H9 (cell line): ENCODE results near the gene OR6C76. TPM values are rescaled to one million over a fixed set of nuclear protein-coding genes. Genes with fewer than 3 reads are reported as not detected.
"Not testable (repeated sequence)": the region's sequence is repeated elsewhere in the genome, so short reads cannot be mapped to it uniquely, and the experiment has no call there.

ENCODE experiments used
- DNase-seq: peaks from one replicate; pipeline ENCODE4 v3.0.0-alpha.2; 2017
- H2AFZ ChIP-seq: one replicate; pipeline ENCODE4 v1.6.1; 2013; ENCODE audit warnings: mild to moderate bottlenecking, low read length, control low read depth, moderate library complexity
- H2AK5ac ChIP-seq: 2 replicates; pipeline ENCODE4 v1.6.1; 2013; ENCODE audit warnings: low read length, control low read depth, mixed read lengths; ENCODE audit not compliant: insufficient read length
- H2BK120ac ChIP-seq: one replicate; pipeline ENCODE4 v1.6.1; 2013; ENCODE audit warnings: low read depth, mild to moderate bottlenecking, low read length, control low read depth, inconsistent platforms; ENCODE audit not compliant: poor library complexity, severe bottlenecking
- H2BK12ac ChIP-seq: 2 replicates; pipeline ENCODE4 v1.6.1; 2013; ENCODE audit warnings: low read length, control low read depth, mixed read lengths, low read depth; ENCODE audit not compliant: insufficient read length
- H2BK15ac ChIP-seq: 2 replicates; pipeline ENCODE4 v1.6.1; 2013; ENCODE audit warnings: low read depth, low read length, control low read depth
- H2BK20ac ChIP-seq: one replicate; pipeline ENCODE4 v1.6.1; 2013; ENCODE audit warnings: low read depth, mild to moderate bottlenecking, low read length, control low read depth, inconsistent platforms; ENCODE audit not compliant: poor library complexity, severe bottlenecking
- H2BK5ac ChIP-seq: 2 replicates; pipeline ENCODE4 v1.6.1; 2013; ENCODE audit warnings: low read length, control low read depth, mixed read lengths; ENCODE audit not compliant: insufficient read length
- H3K14ac ChIP-seq: 2 replicates; pipeline ENCODE4 v1.6.1; 2013; ENCODE audit warnings: low read length, control low read depth; ENCODE audit not compliant: insufficient read depth
- H3K18ac ChIP-seq: 2 replicates; pipeline ENCODE4 v1.6.1; 2013; ENCODE audit warnings: low read depth, mild to moderate bottlenecking, mixed read lengths, low read length, control low read depth; ENCODE audit not compliant: insufficient read length
- H3K23ac ChIP-seq: 2 replicates; pipeline ENCODE4 v1.6.1; 2013; ENCODE audit warnings: low read length, control low read depth, mixed read lengths, low read depth; ENCODE audit not compliant: insufficient read length
- H3K23me2 ChIP-seq: 2 replicates; pipeline ENCODE4 v1.6.1; 2013; ENCODE audit warnings: low read depth, mild to moderate bottlenecking, mixed read lengths, low read length, control low read depth; ENCODE audit not compliant: insufficient read length, poor library complexity, severe bottlenecking
- H3K27ac ChIP-seq: 2 replicates; pipeline ENCODE4 v1.5.1; 2013; ENCODE audit warnings: low read length, control low read depth, mixed read lengths, low read depth; ENCODE audit not compliant: insufficient read length
- H3K27me3 ChIP-seq: 2 replicates; pipeline ENCODE4 v1.6.1; 2013; ENCODE audit warnings: low read length, control low read depth, inconsistent platforms; ENCODE audit not compliant: insufficient read depth
- H3K4ac ChIP-seq: 2 replicates; pipeline ENCODE4 v1.6.1; 2013; ENCODE audit warnings: low read depth, mild to moderate bottlenecking, control low read depth, inconsistent platforms, low read length, moderate library complexity
- H3K4me1 ChIP-seq: 2 replicates; pipeline ENCODE4 v1.6.1; 2013; ENCODE audit warnings: low read length, control low read depth, inconsistent platforms; ENCODE audit not compliant: insufficient read depth
- H3K4me2 ChIP-seq: 2 replicates; pipeline ENCODE4 v1.6.1; 2013; ENCODE audit warnings: low read length, control low read depth, mixed read lengths; ENCODE audit not compliant: insufficient read length, insufficient read depth
- H3K56ac ChIP-seq: 2 replicates; pipeline ENCODE4 v1.6.1; 2013; ENCODE audit warnings: low read depth, mild to moderate bottlenecking, mixed read lengths, low read length, control low read depth; ENCODE audit not compliant: insufficient read length
- H3K79me1 ChIP-seq: 2 replicates; pipeline ENCODE4 v1.6.1; 2013; ENCODE audit warnings: low read depth, mild to moderate bottlenecking, moderate library complexity, low read length, control low read depth, inconsistent platforms; ENCODE audit not compliant: insufficient read depth, poor library complexity, severe bottlenecking
- H3K79me2 ChIP-seq: 2 replicates; pipeline ENCODE4 v1.6.1; 2013; ENCODE audit warnings: low read length, control low read depth, inconsistent platforms; ENCODE audit not compliant: insufficient read depth
- H3K9ac ChIP-seq: 2 replicates; pipeline ENCODE4 v1.6.1; 2013; ENCODE audit warnings: low read length, control low read depth, mixed read lengths; ENCODE audit not compliant: insufficient read length; ENCODE audit errors: extremely low read depth
- H3K9me3 ChIP-seq: one replicate; pipeline ENCODE4 v1.6.1; 2013; ENCODE audit warnings: low read depth, low read length, inconsistent platforms; ENCODE audit not compliant: control insufficient read depth
- H3T11ph ChIP-seq: one replicate; pipeline ENCODE4 v1.6.1; 2013; ENCODE audit warnings: mild to moderate bottlenecking, low read length, control low read depth, inconsistent platforms
- H4K20me1 ChIP-seq: one replicate; pipeline ENCODE4 v1.6.1; 2013; ENCODE audit not compliant: control insufficient read depth, insufficient read length, insufficient read depth
- H4K5ac ChIP-seq: 2 replicates; pipeline ENCODE4 v1.6.1; 2013; ENCODE audit warnings: low read depth, mild to moderate bottlenecking, mixed read lengths, low read length, control low read depth; ENCODE audit not compliant: insufficient read length
- H4K8ac ChIP-seq: replicated peaks from 2 replicates; pipeline ENCODE4 v1.6.1; 2013; ENCODE audit warnings: low read length, control low read depth, mixed read lengths, low read depth; ENCODE audit not compliant: insufficient read length
- H4K91ac ChIP-seq: 2 replicates; pipeline ENCODE4 v1.6.1; 2013; ENCODE audit warnings: low read depth, mild to moderate bottlenecking, moderate library complexity, mixed read lengths, low read length, control low read depth; ENCODE audit not compliant: insufficient read length
- H3K27ac Mint-ChIP-seq, 3 experiments: 2 replicates in 2 of 3; 3 replicates in 1 of 3; pipeline ENCODE4 v1.8.0; 2020 to 2021; ENCODE audit warnings: mixed read lengths in 3 of 3, mild to moderate bottlenecking in 1 of 3, moderate library complexity in 1 of 3
- H3K27me3 Mint-ChIP-seq: 2 replicates; pipeline ENCODE4 v1.8.0; 2021; ENCODE audit warnings: low read depth, mild to moderate bottlenecking, moderate library complexity, mixed read lengths
- H3K36me3 Mint-ChIP-seq, 3 experiments: 2 replicates in 2 of 3; 3 replicates in 1 of 3; pipeline ENCODE4 v1.8.0; 2020 to 2021; ENCODE audit warnings: low read depth in 3 of 3, mixed read lengths in 3 of 3; ENCODE audit not compliant: insufficient read depth in 1 of 3
- H3K4me1 Mint-ChIP-seq, 2 experiments: 2 replicates each; pipeline ENCODE4 v1.8.0; 2020; ENCODE audit warnings: mixed read lengths in 2 of 2
- H3K4me3 Mint-ChIP-seq, 2 experiments: 2 replicates in 1 of 2; 3 replicates in 1 of 2; pipeline ENCODE4 v1.8.0; 2020 to 2021; ENCODE audit warnings: mild to moderate bottlenecking in 2 of 2, mixed read lengths in 2 of 2, moderate library complexity in 1 of 2
- H3K9me3 Mint-ChIP-seq, 2 experiments: 2 replicates in 1 of 2; 3 replicates in 1 of 2; pipeline ENCODE4 v1.8.0; 2020; ENCODE audit warnings: mild to moderate bottlenecking in 2 of 2, mixed read lengths in 2 of 2, moderate library complexity in 1 of 2
- WGBS: extraction: QIAGEN DNeasy Blood & Tissue Kit; methylation state at CpG from one replicate; pipeline ENCODE4 v1.1.7; 2013; ENCODE audit warnings: missing lambda C conversion rate, low lambda C conversion rate, mixed read lengths; ENCODE audit not compliant: insufficient read length; ENCODE audit errors: extremely low coverage; 5-methylcytosine and 5-hydroxymethylcytosine counted together
- total RNA-seq: library from RNA; stranded (reverse); gene quantifications from 2 replicates; pipeline ENCODE4 v1.2.1, GENCODE V29; 2021
- TF ChIP-seq, protein P1 (sequence below): fragments of 200-600 bp; sonication (generic); conservative IDR thresholded peaks from 3 replicates; pipeline ENCODE4 v1.8.0; 2021; ENCODE audit warnings: antibody characterized with exemption, mild to moderate bottlenecking

The OR6C76 gene
- total RNA-seq, 1 experiment from 2014 or later, result not detected

DNA sequence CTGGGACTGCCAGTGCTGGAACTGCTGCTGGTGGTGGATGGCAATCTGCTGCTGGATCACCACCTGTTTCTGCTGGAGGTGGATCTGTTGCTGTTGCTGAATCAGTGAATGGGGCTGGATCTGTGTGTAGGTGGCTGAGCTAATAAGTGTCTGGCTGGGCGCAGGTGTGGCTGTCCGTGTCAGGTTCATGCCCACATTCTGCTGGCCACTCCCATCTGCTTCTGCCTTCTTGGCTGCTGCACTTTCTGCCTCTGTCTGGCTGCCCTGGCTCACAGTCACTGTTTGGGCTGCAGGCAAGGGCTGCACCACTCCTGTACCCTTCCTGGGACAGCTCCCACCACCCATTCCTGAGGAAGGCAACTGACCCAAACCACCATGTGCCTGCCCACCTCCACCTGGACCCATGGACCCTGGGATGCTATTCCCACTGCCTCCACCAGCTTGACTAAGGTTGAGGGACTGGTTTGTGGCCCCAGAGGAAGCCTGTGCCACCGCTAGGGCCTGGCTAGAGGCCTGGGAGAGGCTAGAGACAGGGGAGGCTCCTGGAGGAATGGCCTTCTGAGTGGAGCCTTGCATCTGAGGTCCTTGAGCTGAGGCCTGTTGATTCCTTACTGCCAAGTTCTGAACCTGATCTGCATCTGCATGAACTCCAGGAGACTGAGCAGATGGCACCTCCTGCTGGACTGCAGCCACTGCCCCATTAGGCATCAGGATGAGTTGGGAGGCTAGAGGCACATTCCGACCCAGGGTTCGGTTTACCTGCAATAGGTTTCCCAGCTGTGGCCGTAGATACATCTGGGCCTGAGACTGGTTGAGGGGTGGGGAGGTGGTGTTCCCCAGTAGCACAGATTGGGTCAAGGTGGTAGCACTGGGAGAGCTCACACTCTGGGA lies 12.3 kb upstream of the OR6C76 start:
- H3K4ac ChIP-seq, H3K56ac ChIP-seq, H3K4me1 Mint-ChIP-seq, H2BK120ac ChIP-seq, H3K27me3 ChIP-seq, H3K36me3 Mint-ChIP-seq, H4K8ac ChIP-seq, H3K4me2 ChIP-seq, H2BK12ac ChIP-seq, H2BK5ac ChIP-seq, H3K23me2 ChIP-seq, H4K20me1 ChIP-seq, H3K79me1 ChIP-seq, H3K9ac ChIP-seq, H3T11ph ChIP-seq, H2BK15ac ChIP-seq, H2BK20ac ChIP-seq, H2AFZ ChIP-seq, H3K9me3 Mint-ChIP-seq, H4K5ac ChIP-seq, H4K91ac ChIP-seq, H3K4me1 ChIP-seq, H3K79me2 ChIP-seq, H3K4me3 Mint-ChIP-seq, H2AK5ac ChIP-seq, H3K14ac ChIP-seq, H3K9me3 ChIP-seq, H3K27ac ChIP-seq, H3K23ac ChIP-seq, H3K27me3 Mint-ChIP-seq, H3K18ac ChIP-seq: not testable (repeated sequence)
- peak overlapping the region in 1 of 3 experiments; percentile 65; a peak in 1 of 7 replicates for H3K27ac Mint-ChIP-seq
- WGBS, result no CpG with 5 or more reads among the region's 6 CpGs
- TF ChIP-seq, protein P1, sequence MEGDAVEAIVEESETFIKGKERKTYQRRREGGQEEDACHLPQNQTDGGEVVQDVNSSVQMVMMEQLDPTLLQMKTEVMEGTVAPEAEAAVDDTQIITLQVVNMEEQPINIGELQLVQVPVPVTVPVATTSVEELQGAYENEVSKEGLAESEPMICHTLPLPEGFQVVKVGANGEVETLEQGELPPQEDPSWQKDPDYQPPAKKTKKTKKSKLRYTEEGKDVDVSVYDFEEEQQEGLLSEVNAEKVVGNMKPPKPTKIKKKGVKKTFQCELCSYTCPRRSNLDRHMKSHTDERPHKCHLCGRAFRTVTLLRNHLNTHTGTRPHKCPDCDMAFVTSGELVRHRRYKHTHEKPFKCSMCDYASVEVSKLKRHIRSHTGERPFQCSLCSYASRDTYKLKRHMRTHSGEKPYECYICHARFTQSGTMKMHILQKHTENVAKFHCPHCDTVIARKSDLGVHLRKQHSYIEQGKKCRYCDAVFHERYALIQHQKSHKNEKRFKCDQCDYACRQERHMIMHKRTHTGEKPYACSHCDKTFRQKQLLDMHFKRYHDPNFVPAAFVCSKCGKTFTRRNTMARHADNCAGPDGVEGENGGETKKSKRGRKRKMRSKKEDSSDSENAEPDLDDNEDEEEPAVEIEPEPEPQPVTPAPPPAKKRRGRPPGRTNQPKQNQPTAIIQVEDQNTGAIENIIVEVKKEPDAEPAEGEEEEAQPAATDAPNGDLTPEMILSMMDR, result 0 out of 3 replicates have a peak, but pooled peaks have one; percentile 12
- DNase-seq, result peak; percentile 35

DNA sequence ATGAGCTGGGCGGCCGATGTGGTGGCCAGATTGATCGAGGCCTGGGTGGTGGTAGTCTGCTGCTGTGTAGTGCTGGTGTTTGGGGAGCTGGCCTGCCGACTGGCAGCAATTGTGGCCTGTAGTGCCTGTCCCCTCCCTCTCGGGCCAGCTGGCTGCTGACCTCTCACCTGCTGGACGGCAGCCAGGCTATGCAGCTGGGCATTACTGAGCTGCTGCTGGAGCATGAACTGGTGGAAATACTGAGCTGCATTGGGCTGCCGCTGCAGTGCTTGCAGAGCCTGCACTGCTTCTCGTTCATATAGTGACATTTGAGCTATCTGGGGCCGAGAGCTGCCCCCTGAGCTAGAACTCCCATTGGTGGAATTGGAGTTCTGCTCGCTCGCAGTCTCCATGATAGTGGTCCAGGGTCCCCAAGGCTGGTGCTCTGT lies 11.6 kb upstream of the OR6C76 start:
- not testable (repeated sequence) for H3K36me3 Mint-ChIP-seq, H3K14ac ChIP-seq, H3K4me1 ChIP-seq, H2BK20ac ChIP-seq, H2AFZ ChIP-seq, H3K27ac ChIP-seq, H3K23ac ChIP-seq, H3K18ac ChIP-seq, H3K4ac ChIP-seq, H3K9me3 Mint-ChIP-seq, H2BK15ac ChIP-seq, H3K4me1 Mint-ChIP-seq, H3K79me2 ChIP-seq, H2BK12ac ChIP-seq, H4K5ac ChIP-seq, H2AK5ac ChIP-seq, H3K79me1 ChIP-seq, H3K27me3 ChIP-seq, H2BK120ac ChIP-seq, H3K4me2 ChIP-seq, H3K9ac ChIP-seq, H3K56ac ChIP-seq, H4K91ac ChIP-seq, H3T11ph ChIP-seq, H4K8ac ChIP-seq, H3K27me3 Mint-ChIP-seq, H3K23me2 ChIP-seq, H3K9me3 ChIP-seq, H4K20me1 ChIP-seq, H2BK5ac ChIP-seq
- H3K4me3 Mint-ChIP-seq, result peak overlapping the region in 1 of 2 experiments; percentile 53; a peak in 2 of 5 replicates
- no CpG with 5 or more reads among the region's 11 CpGs for WGBS
- DNase-seq, result peak; percentile 64
- H3K27ac Mint-ChIP-seq, result 0 out of 7 replicates have a peak overlapping the region, but pooled peaks of 1 of the 3 experiments have one; percentile 65
